Muscle layer of duodenum (tissue), 2 donors: ENCODE data around the gene PEAK3.

ENCODE experiments used
- H3K27ac ChIP-seq: one replicate; pipeline ENCODE4 v1.7.0; 2013; ENCODE audit warnings: mild to moderate bottlenecking, low read length
- H3K27me3 ChIP-seq: one replicate; pipeline ENCODE4 v1.7.0; 2013; ENCODE audit warnings: low read depth, mild to moderate bottlenecking, control low read depth, low read length
- H3K36me3 ChIP-seq, 2 donors: one replicate each; pipeline ENCODE4 v1.7.0; 2013; ENCODE audit warnings: low read length in 2 of 2, control low read depth in 1 of 2, mild to moderate bottlenecking in 1 of 2; ENCODE audit not compliant: insufficient read depth in 2 of 2, control insufficient read depth in 1 of 2
- H3K4me1 ChIP-seq, 2 donors: one replicate each; pipeline ENCODE4 v1.7.0; 2013; ENCODE audit warnings: low read length in 2 of 2, mild to moderate bottlenecking in 2 of 2, control low read depth in 1 of 2, moderate library complexity in 1 of 2; ENCODE audit not compliant: insufficient read depth in 2 of 2, control insufficient read depth in 1 of 2
- H3K4me3 ChIP-seq, 2 donors: one replicate each; pipeline ENCODE4 v1.7.0; 2013; ENCODE audit warnings: low read length in 2 of 2, low read depth in 1 of 2, mild to moderate bottlenecking in 1 of 2
- H3K9me3 ChIP-seq, 2 donors: one replicate each; pipeline ENCODE4 v1.7.0; 2013; ENCODE audit warnings: low read length in 2 of 2, control low read depth in 1 of 2, mild to moderate bottlenecking in 1 of 2; ENCODE audit not compliant: control insufficient read depth in 1 of 2
- donor health status: healthy.

PEAK3 gene

DNA sequence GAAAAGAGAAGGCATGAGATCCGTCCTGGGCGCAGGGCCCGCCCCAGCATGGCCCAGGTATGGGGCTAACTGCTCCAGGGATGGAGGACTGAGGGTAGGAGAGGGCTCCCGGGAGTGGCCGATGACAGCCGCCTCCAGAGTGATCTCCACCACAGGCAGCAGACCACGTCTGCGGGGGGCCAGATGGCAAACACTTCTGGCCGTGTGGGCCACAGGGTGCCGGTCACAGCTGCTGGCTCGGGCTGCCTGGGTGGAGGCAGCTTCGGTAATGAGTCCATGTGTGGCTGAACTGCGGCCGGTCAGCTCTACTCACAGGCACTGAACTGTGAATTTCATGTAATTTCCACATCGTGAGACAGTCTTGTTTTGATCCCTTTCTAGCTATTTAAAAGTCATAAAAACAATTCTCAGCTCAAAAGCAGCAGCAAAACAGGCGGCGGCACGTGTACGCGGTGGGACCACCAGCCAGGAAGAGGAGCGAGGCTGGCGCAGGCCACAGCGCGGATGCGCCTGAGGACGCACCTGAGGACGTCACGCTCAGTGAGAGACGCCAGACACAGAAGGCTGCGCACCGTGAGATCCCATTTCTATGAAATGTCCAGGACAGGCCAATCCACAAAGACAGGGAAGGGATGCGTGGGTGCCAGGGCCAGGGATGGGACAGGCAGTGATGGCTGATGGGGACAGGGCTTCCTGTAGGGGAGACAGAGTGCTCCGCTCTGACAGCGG is 42.4 kb upstream of the PEAK3 start:
- no peaks in the 10 kb centered on the region for H3K27me3 ChIP-seq
- H3K4me1 ChIP-seq: peaks cover 0 to 19% of the 10 kb centered on the region in 2 donors
- H3K36me3 ChIP-seq: peaks cover 0 to 24% of the 10 kb centered on the region in 2 donors
- no peak overlapping the region for H3K4me3 ChIP-seq
- no peak overlapping the region for H3K27ac ChIP-seq
- no peaks in the 10 kb centered on the region for H3K9me3 ChIP-seq

DNA sequence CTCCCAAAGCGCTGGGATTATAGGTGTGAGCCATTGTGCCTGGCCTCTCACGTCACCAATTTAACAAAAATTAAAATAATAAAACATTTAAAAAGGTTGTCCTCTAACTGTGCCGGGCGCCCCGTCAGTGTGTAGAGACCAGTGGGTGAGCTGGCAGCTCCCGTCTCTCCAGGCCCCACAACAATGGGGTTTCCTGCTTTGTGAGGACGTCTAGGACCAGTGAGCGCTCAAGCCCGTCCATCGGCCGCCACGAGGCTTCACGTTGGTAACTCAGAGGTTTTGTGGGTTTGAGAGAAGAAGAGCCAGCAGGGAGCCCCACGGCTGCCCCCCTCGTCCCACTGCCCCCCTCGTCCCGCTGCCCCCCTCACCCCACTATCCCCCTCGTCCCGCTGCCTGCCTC is 41.7 kb upstream of the PEAK3 start:
- Histone ChIP-seq H3K4me1 (peaks cover 0 to 13% of the 10 kb centered on the region in 2 donors), H3K36me3 (peaks cover 0 to 24% of the 10 kb centered on the region in 2 donors), H3K27ac (no peak overlapping the region), H3K27me3 (no peaks in the 10 kb centered on the region), H3K9me3 (no peaks in the 10 kb centered on the region), H3K4me3 (no peak overlapping the region)

DNA sequence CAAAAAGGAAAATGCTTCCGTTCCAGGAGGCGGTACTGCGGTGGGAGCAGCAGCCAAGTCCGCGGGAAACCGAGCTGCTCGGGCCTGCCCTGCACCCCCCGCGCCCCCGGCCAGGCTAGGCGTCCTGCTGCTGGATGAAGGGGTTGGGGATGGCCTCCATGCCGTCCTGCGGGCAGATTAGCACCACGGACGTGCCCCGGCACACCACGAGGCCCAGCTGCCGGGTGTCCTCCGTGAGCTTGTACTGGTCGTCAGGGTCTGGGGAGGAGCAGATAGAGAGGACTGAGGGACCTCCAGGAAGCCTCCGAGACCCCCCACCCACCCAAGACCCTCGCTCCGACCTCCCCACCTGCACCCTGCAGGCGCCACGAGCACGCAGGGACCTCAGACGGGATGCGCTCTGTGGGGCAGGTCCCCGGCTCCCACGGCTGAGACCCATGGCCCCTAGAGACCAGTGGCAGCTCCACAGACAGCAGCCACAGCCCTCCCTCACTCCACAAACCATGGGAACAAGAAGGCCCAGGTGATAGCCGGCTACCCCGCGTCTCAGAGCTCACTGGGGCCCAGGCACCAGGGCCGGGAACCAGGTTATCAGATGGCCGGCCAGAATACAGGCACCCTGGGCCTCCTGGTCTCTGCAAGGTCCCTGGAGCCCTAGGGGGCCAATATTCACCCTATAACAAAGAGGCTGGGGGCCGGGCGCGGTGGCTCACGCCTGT is 39.7 kb upstream of the PEAK3 start:
- Histone ChIP-seq H3K9me3 (no peaks in the 10 kb centered on the region), H3K4me3 (no peak overlapping the region), H3K27me3 (no peaks in the 10 kb centered on the region), H3K4me1 (peaks cover 0 to 2% of the 10 kb centered on the region in 2 donors), H3K27ac (no peak overlapping the region), H3K36me3 (peaks cover 0 to 24% of the 10 kb centered on the region in 2 donors)

DNA sequence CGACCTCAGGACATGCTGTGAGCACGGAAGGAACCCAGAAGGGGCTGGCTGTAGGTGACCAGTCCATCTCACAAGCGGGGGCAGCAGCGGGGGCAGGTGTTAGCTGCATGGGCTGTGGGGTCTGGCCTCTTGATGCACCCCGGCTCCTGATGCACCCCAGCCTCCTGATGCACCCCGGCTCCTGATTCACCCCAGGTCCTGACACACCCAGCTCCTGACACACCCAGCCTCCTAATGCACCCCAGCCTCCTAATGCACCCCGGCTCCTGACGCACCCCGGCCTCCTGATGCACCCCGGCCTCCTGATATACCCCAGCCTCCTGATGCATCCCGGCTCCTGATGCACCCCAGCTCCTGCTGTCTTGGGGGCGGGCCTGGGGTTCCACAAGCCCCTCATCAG is 39.0 kb upstream of the PEAK3 start:
- Histone ChIP-seq H3K4me1 (no peaks in the 10 kb centered on the region), H3K4me3 (no peak overlapping the region), H3K9me3 (no peaks in the 10 kb centered on the region), H3K36me3 (peaks cover 0 to 24% of the 10 kb centered on the region in 2 donors), H3K27me3 (no peaks in the 10 kb centered on the region), H3K27ac (no peak overlapping the region)

DNA sequence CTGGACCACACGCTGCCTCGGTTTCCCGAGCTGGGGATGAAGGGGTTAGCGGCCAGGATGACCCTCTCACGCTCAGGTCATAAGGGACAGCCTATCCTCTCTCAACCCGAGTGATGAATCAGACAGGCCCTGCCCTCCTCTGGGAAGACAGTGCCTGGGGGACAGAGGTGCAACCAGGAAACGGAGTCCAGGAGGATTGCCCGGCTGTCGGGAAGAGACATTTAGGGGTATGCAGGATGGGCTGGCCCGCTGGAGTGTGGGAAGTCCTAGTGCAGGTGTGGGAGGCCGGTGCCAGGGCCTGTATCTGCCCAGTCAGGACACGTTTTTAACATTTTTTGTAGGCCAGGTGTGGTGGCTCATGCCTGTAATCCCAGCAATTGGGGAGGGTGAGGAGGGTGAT is 38.1 kb upstream of the PEAK3 start:
- peaks cover 3 to 4% of the 10 kb centered on the region in 2 donors for H3K9me3 ChIP-seq
- no peak overlapping the region for H3K27ac ChIP-seq
- H3K4me3 ChIP-seq: no peak overlapping the region
- H3K4me1 ChIP-seq: no peaks in the 10 kb centered on the region
- H3K36me3 ChIP-seq: peaks cover 0 to 19% of the 10 kb centered on the region in 2 donors
- no peaks in the 10 kb centered on the region for H3K27me3 ChIP-seq

DNA sequence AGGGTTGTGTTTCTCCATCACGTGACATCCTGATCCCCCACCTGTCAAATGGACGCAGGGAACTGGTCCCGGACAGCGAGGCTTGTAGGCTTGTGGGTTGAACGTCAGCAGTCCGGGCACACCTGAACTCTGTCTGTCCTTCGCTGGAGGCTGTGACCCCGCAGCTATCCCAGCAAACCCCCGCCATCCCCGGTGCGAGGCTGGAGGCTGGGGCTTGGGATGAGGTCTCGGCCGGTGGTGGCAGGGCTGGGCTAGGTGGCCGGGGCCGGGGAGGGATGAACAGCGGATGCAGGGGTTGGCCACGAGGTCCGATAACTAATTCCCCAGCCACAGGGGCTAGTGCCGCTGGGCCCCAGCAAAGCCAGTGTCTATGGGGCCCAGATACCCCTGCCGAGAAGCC is 37.6 kb upstream of the PEAK3 start:
- Histone ChIP-seq H3K9me3 (peaks cover 4 to 5% of the 10 kb centered on the region in 2 donors), H3K27me3 (no peaks in the 10 kb centered on the region), H3K36me3 (peaks cover 0 to 19% of the 10 kb centered on the region in 2 donors), H3K4me3 (no peak overlapping the region), H3K27ac (no peak overlapping the region), H3K4me1 (no peaks in the 10 kb centered on the region)

DNA sequence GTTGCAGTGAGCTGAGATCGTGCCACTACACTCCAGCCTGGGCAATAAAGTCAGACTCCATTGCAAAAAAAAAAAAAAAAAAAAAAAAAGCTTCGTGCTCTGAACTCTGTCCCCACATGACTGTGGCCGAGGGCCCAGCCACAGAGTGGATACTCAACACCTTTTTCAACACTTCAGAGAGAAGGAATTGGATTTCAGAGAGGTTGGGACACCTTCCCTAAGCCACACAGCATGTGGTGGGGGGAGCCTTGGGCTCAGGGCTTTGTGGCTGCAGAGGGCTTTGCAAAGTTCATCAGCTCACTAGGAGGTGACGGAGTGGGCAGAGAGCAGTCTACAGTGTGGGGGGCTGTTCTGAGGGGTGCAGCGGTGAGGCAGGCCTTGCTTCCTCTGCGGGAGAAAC is 36.9 kb upstream of the PEAK3 start:
- Histone ChIP-seq H3K4me1 (no peaks in the 10 kb centered on the region), H3K9me3 (peaks cover 4 to 5% of the 10 kb centered on the region in 2 donors), H3K4me3 (no peak overlapping the region), H3K27ac (no peak overlapping the region), H3K36me3 (peaks cover 0 to 14% of the 10 kb centered on the region in 2 donors), H3K27me3 (no peaks in the 10 kb centered on the region)

DNA sequence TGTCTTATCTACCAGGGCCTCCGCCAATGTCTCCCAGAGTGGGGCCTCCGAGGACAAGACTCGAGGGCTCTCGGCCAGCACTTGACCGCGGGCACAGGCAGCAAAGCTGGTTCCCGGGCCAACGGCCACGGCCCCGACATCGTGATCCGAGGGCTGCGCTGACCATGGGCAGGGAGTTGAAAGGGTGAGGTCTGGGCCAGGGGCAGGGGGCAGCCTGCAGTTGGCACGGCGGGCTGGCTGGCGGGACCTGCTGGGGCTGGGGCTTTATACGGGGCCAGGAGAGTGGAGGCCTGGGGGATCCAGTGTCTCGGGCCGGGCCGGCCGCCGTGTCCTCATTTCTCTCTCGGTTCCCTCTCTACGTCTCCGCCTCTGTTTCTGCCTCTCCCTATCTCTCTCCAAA is 35.8 kb upstream of the PEAK3 start:
- no peak overlapping the region for H3K4me3 ChIP-seq
- no peaks in the 10 kb centered on the region for H3K4me1 ChIP-seq
- no peaks in the 10 kb centered on the region for H3K27me3 ChIP-seq
- peaks cover 0 to 4% of the 10 kb centered on the region in 2 donors for H3K36me3 ChIP-seq
- H3K9me3 ChIP-seq: peaks cover 4 to 5% of the 10 kb centered on the region in 2 donors
- H3K27ac ChIP-seq: no peak overlapping the region

DNA sequence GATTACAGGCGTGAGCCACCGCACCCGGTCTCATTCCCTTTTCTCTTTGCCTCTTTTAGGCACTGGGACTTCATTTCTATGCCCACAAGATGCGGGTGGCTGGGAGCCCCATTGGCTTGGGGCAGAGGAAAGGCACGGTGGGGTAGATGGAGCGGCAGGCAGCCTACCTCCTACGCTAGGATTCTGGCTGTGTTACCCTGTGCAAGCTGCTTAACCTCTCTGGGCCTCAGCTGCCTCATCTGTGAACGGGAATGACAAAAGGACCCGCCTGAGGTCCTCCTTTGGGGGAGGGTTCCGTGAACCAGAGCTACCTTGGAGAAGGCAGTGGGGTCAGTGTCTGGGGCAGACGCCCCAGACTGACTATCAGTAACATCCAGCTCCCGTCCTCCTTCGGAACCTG is 35.3 kb upstream of the PEAK3 start:
- Histone ChIP-seq H3K36me3 (no peaks in the 10 kb centered on the region), H3K4me3 (no peak overlapping the region), H3K4me1 (no peaks in the 10 kb centered on the region), H3K27me3 (no peaks in the 10 kb centered on the region), H3K27ac (no peak overlapping the region), H3K9me3 (peaks cover 4 to 5% of the 10 kb centered on the region in 2 donors)

DNA sequence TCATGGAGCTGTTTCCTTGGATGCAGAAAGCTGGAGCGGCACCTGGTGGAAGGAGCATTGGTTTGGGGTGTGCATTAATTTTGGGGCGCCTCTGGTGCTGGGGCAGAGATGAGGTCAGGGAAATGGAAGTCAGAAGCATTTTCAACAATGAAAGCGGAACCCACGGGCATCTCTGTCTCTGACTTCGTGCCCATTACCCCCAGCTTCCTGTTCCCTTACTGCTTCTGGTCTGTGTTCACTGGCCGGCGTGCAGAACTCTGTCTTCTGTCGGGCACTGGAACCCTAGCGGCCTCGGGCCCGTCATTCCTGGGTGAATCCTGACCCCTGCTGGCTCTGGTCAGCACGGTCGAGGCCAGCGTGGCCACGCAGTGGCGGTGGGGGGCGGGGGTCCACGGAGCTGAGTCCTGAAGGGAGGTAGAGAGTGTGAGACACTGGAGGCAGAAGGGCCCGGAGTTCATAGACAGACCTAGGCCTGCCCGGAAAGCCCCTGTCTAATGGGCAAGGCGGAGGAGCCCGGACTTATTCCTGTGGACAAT is 33.9 kb upstream of the PEAK3 start:
- H3K4me1 ChIP-seq: no peaks in the 10 kb centered on the region
- no peak overlapping the region for H3K4me3 ChIP-seq
- H3K9me3 ChIP-seq: peaks cover 4 to 5% of the 10 kb centered on the region in 2 donors
- no peaks in the 10 kb centered on the region for H3K36me3 ChIP-seq
- H3K27me3 ChIP-seq: no peaks in the 10 kb centered on the region
- H3K27ac ChIP-seq: no peak overlapping the region

DNA sequence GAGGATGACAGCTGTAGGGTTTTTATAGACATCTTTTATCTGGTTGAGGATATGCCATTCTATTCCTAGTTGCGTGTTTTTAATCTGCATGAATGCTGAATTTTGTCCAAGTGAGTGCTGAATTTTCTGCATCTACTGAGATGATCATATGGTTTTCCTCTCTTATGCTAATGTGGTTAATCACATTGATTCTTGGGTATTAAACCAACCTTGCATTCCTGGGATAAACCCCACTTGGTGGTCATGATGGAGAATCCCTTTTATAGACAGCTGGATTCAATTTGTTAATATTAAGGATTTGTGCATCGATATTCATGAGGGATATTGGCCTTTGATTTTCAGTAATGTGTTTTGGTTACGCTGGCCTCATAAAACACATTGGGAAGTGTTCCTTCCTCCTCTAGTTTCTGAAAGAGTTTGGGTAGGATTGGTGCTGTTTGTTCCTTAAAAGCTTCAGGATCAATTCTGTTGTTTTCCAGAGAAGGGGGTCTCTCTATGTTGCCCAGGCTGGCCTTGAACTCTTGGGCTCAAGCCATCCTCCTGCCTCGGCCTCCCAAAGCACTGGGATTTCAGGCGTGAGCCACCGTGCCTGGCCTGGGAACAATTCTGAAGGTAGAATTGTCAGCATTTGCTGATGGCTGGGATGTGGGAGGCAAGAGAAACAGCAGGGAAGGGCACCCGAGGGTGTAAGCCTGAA is 33.3 kb upstream of the PEAK3 start:
- no peak overlapping the region for H3K4me3 ChIP-seq
- no peak overlapping the region for H3K27ac ChIP-seq

More for the DNA sequence above, 33.3 kb upstream of the PEAK3 start:
- Histone ChIP-seq H3K9me3 (peaks cover 4 to 5% of the 10 kb centered on the region in 2 donors), H3K36me3 (no peaks in the 10 kb centered on the region), H3K4me1 (no peaks in the 10 kb centered on the region), H3K27me3 (no peaks in the 10 kb centered on the region)
